ENCODE results near the gene KDM5C. TPM values are rescaled to one million over a fixed set of nuclear protein-coding genes. Genes with fewer than 3 reads are reported as not detected.

Gene KDM5C
- total RNA-seq, 1 experiment from 2014 or later = 112 TPM

- TF ChIP-seq ZSCAN18 (CRISPR knock-in tag; IDR thresholded peaks at IDR 0.05) = no peak
- TF ChIP-seq TEAD1 (CRISPR knock-in tag; IDR thresholded peaks at IDR 0.05) = no peak
- no peak for TF ChIP-seq NR3C1 (CRISPR knock-in tag; conservative IDR thresholded peaks at IDR 0.05; ENCODE audit: low read depth)
- no peak for TF ChIP-seq E2F1 (CRISPR knock-in tag; IDR thresholded peaks at IDR 0.05)
- no peak for TF ChIP-seq CTCF (IDR thresholded peaks at IDR 0.05)
- TF ChIP-seq ZNF121 (CRISPR knock-in tag; IDR thresholded peaks at IDR 0.05) = no peak
- no peak for TF ChIP-seq NFYB (CRISPR knock-in tag; conservative IDR thresholded peaks at IDR 0.05; ENCODE audit: low read depth)
- no peak for TF ChIP-seq ZNF423 (CRISPR knock-in tag; IDR thresholded peaks at IDR 0.05)
- TF ChIP-seq E2F5 (CRISPR knock-in tag; IDR thresholded peaks at IDR 0.05) = no peak
- no peak for TF ChIP-seq JAZF1 (CRISPR knock-in tag; IDR thresholded peaks at IDR 0.05)
- no peak for TF ChIP-seq CDX4 (CRISPR knock-in tag; IDR thresholded peaks at IDR 0.05; ENCODE audit: borderline replicate concordance)
- no peak for TF ChIP-seq GRHL2 (CRISPR knock-in tag; IDR thresholded peaks at IDR 0.05; ENCODE audit: insufficient replicate concordance, severe bottlenecking)
- no peak for TF ChIP-seq ZNF512 (CRISPR knock-in tag; IDR thresholded peaks at IDR 0.05; ENCODE audit: borderline replicate concordance)
- no peak for TF ChIP-seq ESRRA (CRISPR knock-in tag; IDR thresholded peaks at IDR 0.05; ENCODE audit: borderline replicate concordance)
- peak; percentile 37; the same call in 1 of the 2 replicates for TF ChIP-seq HMGXB4 (CRISPR knock-in tag; IDR thresholded peaks at IDR 0.05)
- TF ChIP-seq ZNF232 (CRISPR knock-in tag; IDR thresholded peaks at IDR 0.05) = no peak
- TF ChIP-seq NR1H2 (CRISPR knock-in tag; IDR thresholded peaks at IDR 0.05) = no peak
Observed at GRCh38 chrX:53224860-53225797, at the start of gene KDM5C (continued).

Measured in WTC11 (cell line).